Skeletal muscle cell (primary cell): ENCODE measurements around the gene GNG14.
"Not testable (repeated sequence)": the region's sequence is repeated elsewhere in the genome, so short reads cannot be mapped to it uniquely, and the experiment has no call there.

Experiments
- DNase-seq: peaks from one replicate; pipeline ENCODE4 v3.0.0-alpha.2; 2010; ENCODE audit warnings: low read depth
- H3K4me3 ChIP-seq: 2 replicates; pipeline ENCODE4 v1.5.1; 2011; ENCODE audit warnings: low read depth, mild to moderate bottlenecking, control low read depth, low read length, moderate library complexity

The GNG14 gene

GRCh38 chr19:12720851-12721655 is 33.3 kb downstream of the GNG14 start:
- no peak for DNase-seq

GRCh38 chr19:12721656-12722565 is 34.1 kb downstream of the GNG14 start:
- peak overlapping the region; percentile 75 for H3K4me3 ChIP-seq

More at GRCh38 chr19:12720851-12721655, 33.3 kb downstream of the GNG14 start:
- peak overlapping the region; percentile 75 for H3K4me3 ChIP-seq

GRCh38 chr19:12722566-12723380 is 35.0 kb downstream of the GNG14 start:
- DNase-seq, result peak; percentile 98
- peak overlapping the region; percentile 75 for H3K4me3 ChIP-seq

More at GRCh38 chr19:12721656-12722565, 34.1 kb downstream of the GNG14 start:
- peak; percentile 73 for DNase-seq

GRCh38 chr19:12723381-12723640 is 35.5 kb downstream of the GNG14 start:
- DNase-seq, result no peak
- peak overlapping the region; percentile 75 for H3K4me3 ChIP-seq

GRCh38 chr19:12723641-12724426 is 36.0 kb downstream of the GNG14 start, which contains the start of gene TNPO2:
Gene TNPO2 (minus strand): TSS chr19:12723932. CDS start chr19:12720977, 2,955 bp downstream.
- no peak for DNase-seq
- H3K4me3 ChIP-seq, result peak within 1 kb of the TSS; percentile 75

GRCh38 chr19:12725612-12726011 is 37.8 kb downstream of the GNG14 start:
- not testable (repeated sequence) for H3K4me3 ChIP-seq, DNase-seq

- H3K4me3 ChIP-seq, result no peak overlapping the region
- DNase-seq, result no peak
These were observed 39.2 kb downstream of the GNG14 start for GRCh38 chr19:12726988-12727316.

- no peak for DNase-seq
- no peak overlapping the region for H3K4me3 ChIP-seq
These were observed 40.1 kb downstream of the GNG14 start for GRCh38 chr19:12727745-12728433.

GRCh38 chr19:12730064-12730463 is 42.3 kb downstream of the GNG14 start:
- H3K4me3 ChIP-seq, result no peak overlapping the region
- DNase-seq, result no peak

GRCh38 chr19:12731337-12731736 is 43.5 kb downstream of the GNG14 start:
- no peak for DNase-seq
- no peak overlapping the region for H3K4me3 ChIP-seq

GRCh38 chr19:12733369-12734214 is 45.8 kb downstream of the GNG14 start:
- peak overlapping the region; percentile 97 for H3K4me3 ChIP-seq
- DNase-seq, result peak; percentile 33

- DNase-seq, result peak; percentile 100
These were observed 49.4 kb downstream of the GNG14 start, which contains the start of gene GET3 for GRCh38 chr19:12736995-12737834. Gene GET3 (plus strand): TSS chr19:12737497. CDS start chr19:12737506, 9 bp downstream.

GRCh38 chr19:12737835-12738351 is 50.1 kb downstream of the GNG14 start:
- H3K4me3 ChIP-seq, result peak overlapping the region; percentile 98
- DNase-seq, result no peak

More at GRCh38 chr19:12736995-12737834, 49.4 kb downstream of the GNG14 start, which contains the start of gene GET3:
- H3K4me3 ChIP-seq, result peak within 1 kb of the TSS; percentile 98
